ENCODE measurements around the gene DLGAP5.

Gene DLGAP5

DNA sequence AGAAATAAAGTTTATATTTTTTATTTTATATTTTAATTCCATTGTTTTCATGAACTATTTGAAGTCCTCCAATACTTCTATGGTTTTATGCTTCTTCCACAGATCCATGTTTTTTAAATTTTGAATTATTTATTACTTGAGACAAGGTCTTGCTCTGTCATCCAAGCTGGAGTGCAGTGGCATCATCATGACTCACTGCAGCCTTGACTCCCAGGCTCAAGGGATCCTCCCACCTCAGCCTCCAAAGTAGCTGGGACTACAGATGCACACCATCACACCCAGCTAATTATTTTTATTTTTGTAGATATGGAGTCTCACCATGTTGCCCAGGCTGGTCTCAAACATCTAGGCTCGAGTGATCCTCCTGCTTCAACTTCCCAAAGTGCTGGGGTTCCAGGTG, 28.8 kb upstream of the DLGAP5 start:
- H4K20me1 ChIP-seq (ENCODE audit: insufficient read depth, low read length), result no peaks in the 10 kb centered on the region
- no peak overlapping the region for H3K4me3 ChIP-seq (ENCODE audit: low read depth, low read length, poor library complexity, severe bottlenecking)
- H3K79me2 ChIP-seq (ENCODE audit: insufficient read depth, low read length), result no peaks in the 10 kb centered on the region
- H3K27me3 ChIP-seq (ENCODE audit: insufficient read depth, low read length), result no peaks in the 10 kb centered on the region
- no peaks in the 10 kb centered on the region for H3K36me3 ChIP-seq (ENCODE audit: insufficient read depth, low read length)
- no peak overlapping the region for H3K4me2 ChIP-seq (ENCODE audit: low read length)
- no peaks in the 10 kb centered on the region for H3K4me1 ChIP-seq (ENCODE audit: insufficient read depth, low read length, severe bottlenecking)
- no peak overlapping the region for H3K9ac ChIP-seq (ENCODE audit: low read length)
- H2AFZ ChIP-seq (ENCODE audit: low read length), result no peak overlapping the region
- no peaks in the 10 kb centered on the region for H3K9me2 ChIP-seq (ENCODE audit: low read depth, low read length)
- H3F3A ChIP-seq (ENCODE audit: insufficient read depth, low read length), result no peaks in the 10 kb centered on the region
- TF ChIP-seq EZH2 (IDR thresholded peaks at IDR 0.05; ENCODE audit: borderline replicate concordance, low read length), result no peak
- TF ChIP-seq, protein P1, sequence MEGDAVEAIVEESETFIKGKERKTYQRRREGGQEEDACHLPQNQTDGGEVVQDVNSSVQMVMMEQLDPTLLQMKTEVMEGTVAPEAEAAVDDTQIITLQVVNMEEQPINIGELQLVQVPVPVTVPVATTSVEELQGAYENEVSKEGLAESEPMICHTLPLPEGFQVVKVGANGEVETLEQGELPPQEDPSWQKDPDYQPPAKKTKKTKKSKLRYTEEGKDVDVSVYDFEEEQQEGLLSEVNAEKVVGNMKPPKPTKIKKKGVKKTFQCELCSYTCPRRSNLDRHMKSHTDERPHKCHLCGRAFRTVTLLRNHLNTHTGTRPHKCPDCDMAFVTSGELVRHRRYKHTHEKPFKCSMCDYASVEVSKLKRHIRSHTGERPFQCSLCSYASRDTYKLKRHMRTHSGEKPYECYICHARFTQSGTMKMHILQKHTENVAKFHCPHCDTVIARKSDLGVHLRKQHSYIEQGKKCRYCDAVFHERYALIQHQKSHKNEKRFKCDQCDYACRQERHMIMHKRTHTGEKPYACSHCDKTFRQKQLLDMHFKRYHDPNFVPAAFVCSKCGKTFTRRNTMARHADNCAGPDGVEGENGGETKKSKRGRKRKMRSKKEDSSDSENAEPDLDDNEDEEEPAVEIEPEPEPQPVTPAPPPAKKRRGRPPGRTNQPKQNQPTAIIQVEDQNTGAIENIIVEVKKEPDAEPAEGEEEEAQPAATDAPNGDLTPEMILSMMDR (IDR thresholded peaks at IDR 0.05; ENCODE audit: low read length), result no peak
- H3K27ac ChIP-seq (ENCODE audit: low read depth, low read length, poor library complexity, severe bottlenecking), result no peak overlapping the region
- H3K9me3 ChIP-seq (ENCODE audit: low read length), result no peaks in the 10 kb centered on the region

DNA sequence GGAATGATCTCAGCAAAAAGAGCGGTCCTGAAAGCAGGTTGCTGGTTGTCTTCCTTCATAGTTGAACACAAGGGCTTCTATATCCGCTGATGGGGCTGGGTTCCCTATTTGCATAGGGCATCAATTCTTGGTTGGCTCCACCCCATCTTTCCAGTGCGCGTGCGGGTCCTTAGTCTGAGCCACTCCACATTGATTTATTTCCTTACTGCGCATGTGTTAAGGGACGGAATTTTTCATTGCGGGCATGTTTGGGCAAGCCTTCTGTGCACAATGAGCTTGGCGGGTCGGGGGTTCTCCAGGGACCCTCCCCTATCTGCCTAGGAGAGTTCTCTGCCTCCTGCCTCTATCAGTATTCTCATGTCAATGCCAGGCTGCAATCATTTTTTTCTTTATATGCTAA, 21.2 kb upstream of the DLGAP5 start:
- H3K4me1 ChIP-seq (ENCODE audit: insufficient read depth, low read length, severe bottlenecking), result no peaks in the 10 kb centered on the region
- H3K4me2 ChIP-seq (ENCODE audit: low read length), result no peak overlapping the region
- H4K20me1 ChIP-seq (ENCODE audit: insufficient read depth, low read length), result no peaks in the 10 kb centered on the region
- no peaks in the 10 kb centered on the region for H3F3A ChIP-seq (ENCODE audit: insufficient read depth, low read length)
- no peaks in the 10 kb centered on the region for H3K27me3 ChIP-seq (ENCODE audit: insufficient read depth, low read length)
- no peaks in the 10 kb centered on the region for H3K36me3 ChIP-seq (ENCODE audit: insufficient read depth, low read length)
- no peak overlapping the region for H2AFZ ChIP-seq (ENCODE audit: low read length)
- H3K9me2 ChIP-seq (ENCODE audit: low read depth, low read length), result no peaks in the 10 kb centered on the region
- no peak overlapping the region for H3K27ac ChIP-seq (ENCODE audit: low read depth, low read length, poor library complexity, severe bottlenecking)
- no peak overlapping the region for H3K9ac ChIP-seq (ENCODE audit: low read length)
- TF ChIP-seq, protein P1 (IDR thresholded peaks at IDR 0.05; ENCODE audit: low read length), result no peak
- no peak for TF ChIP-seq EZH2 (IDR thresholded peaks at IDR 0.05; ENCODE audit: borderline replicate concordance, low read length)
- H3K4me3 ChIP-seq (ENCODE audit: low read depth, low read length, poor library complexity, severe bottlenecking), result no peak overlapping the region
- H3K9me3 ChIP-seq (ENCODE audit: low read length), result no peaks in the 10 kb centered on the region
- no peaks in the 10 kb centered on the region for H3K79me2 ChIP-seq (ENCODE audit: insufficient read depth, low read length)

DNA sequence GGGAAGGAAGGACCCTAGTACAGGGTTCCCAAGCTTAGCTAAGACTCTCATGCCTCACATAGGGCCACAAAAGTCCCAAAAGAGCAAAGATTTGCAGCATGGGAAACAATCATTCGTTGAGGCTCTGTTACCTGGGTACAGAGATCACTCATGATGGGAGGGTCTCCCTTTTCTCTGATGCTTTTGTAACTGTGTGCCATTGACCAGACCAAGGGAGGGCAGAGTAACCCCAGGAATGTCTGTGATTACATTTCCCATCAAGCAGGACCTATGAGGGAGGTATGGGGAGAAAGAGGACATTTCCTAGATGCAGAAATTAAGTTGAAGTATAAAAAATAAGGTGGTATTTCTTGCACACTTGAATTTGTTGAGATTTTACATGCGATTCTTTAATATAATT, 16.4 kb upstream of the DLGAP5 start:
- Histone ChIP-seq H3K27me3 (ENCODE audit: insufficient read depth, low read length) (no peaks in the 10 kb centered on the region), H3K9me2 (ENCODE audit: low read depth, low read length) (no peaks in the 10 kb centered on the region), H3K4me1 (ENCODE audit: insufficient read depth, low read length, severe bottlenecking) (no peaks in the 10 kb centered on the region), H4K20me1 (ENCODE audit: insufficient read depth, low read length) (no peaks in the 10 kb centered on the region), H3K36me3 (ENCODE audit: insufficient read depth, low read length) (no peaks in the 10 kb centered on the region), H3F3A (ENCODE audit: insufficient read depth, low read length) (no peaks in the 10 kb centered on the region), H3K4me2 (ENCODE audit: low read length) (no peak overlapping the region), H3K79me2 (ENCODE audit: insufficient read depth, low read length) (no peaks in the 10 kb centered on the region), H2AFZ (ENCODE audit: low read length) (no peak overlapping the region), H3K4me3 (ENCODE audit: low read depth, low read length, poor library complexity, severe bottlenecking) (no peak overlapping the region), H3K9me3 (ENCODE audit: low read length) (no peaks in the 10 kb centered on the region), H3K9ac (ENCODE audit: low read length) (no peak overlapping the region), H3K27ac (ENCODE audit: low read depth, low read length, poor library complexity, severe bottlenecking) (no peak overlapping the region)
- no peak for TF ChIP-seq EZH2 (IDR thresholded peaks at IDR 0.05; ENCODE audit: borderline replicate concordance, low read length)
- TF ChIP-seq, protein P1 (IDR thresholded peaks at IDR 0.05; ENCODE audit: low read length), result no peak
